HUES64 (cell line): Measurements from ENCODE around the gene KRT33B.
"Not testable (repeated sequence)": the region's sequence is repeated elsewhere in the genome, so short reads cannot be mapped to it uniquely, and the experiment has no call there.

Experiments
- H3K27ac ChIP-seq: 2 replicates; pipeline ENCODE4 v1.7.0; 2013; ENCODE audit warnings: low read depth, low read length, inconsistent platforms
- H3K27me3 ChIP-seq: 2 replicates; pipeline ENCODE4 v1.6.1; 2013; ENCODE audit warnings: mild to moderate bottlenecking, low read length; ENCODE audit not compliant: insufficient read depth
- H3K36me3 ChIP-seq: 2 replicates; pipeline ENCODE4 v1.6.1; 2013; ENCODE audit warnings: mild to moderate bottlenecking, low read length; ENCODE audit not compliant: insufficient read depth
- H3K4me1 ChIP-seq: 2 replicates; pipeline ENCODE4 v1.6.1; 2013; ENCODE audit warnings: mild to moderate bottlenecking, low read length, moderate library complexity; ENCODE audit not compliant: insufficient read depth
- H3K4me3 ChIP-seq: 2 replicates; pipeline ENCODE4 v1.5.1; 2013; ENCODE audit warnings: mild to moderate bottlenecking, low read length, moderate library complexity
- H3K9ac ChIP-seq: 2 replicates; pipeline ENCODE4 v1.6.1; 2013; ENCODE audit warnings: mild to moderate bottlenecking, low read depth, low read length
- H3K9me3 ChIP-seq: 2 replicates; pipeline ENCODE4 v1.6.1; 2013; ENCODE audit warnings: low read depth, low read length; ENCODE audit not compliant: insufficient read depth
- whole genome bisulfite sequencing: fragments of 150-250, 120-280 bp; methylation state at CpG from one replicate; pipeline ENCODE4 v1.1.7; 2013; ENCODE audit warnings: missing lambda C conversion rate; 5-methylcytosine and 5-hydroxymethylcytosine counted together

Gene KRT33B

DNA sequence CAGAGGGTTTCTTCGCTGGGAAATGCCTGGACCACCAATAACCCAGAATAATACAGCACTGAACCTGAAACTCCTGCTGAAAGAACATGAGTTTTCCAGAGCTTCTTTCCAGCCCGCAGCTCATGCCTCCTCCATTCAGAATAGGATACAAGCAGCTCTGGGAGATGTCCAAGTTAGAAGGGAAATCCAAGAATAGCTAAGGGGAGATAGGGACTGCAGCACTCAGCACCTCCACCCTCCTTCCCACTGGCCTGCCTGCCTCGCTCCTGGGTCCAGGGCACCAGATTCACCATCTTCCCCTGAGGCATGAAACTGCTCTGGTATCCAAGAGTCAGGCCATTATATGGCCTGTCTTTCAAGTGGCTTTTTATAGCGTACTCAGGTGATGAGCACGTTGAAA is 23.7 kb upstream of the KRT33B start:
- Histone ChIP-seq H3K27me3 (no peaks in the 10 kb centered on the region), H3K4me1 (no peaks in the 10 kb centered on the region), H3K9ac (no peak overlapping the region), H3K4me3 (no peak overlapping the region), H3K27ac (no peak overlapping the region), H3K9me3 (no peaks in the 10 kb centered on the region), H3K36me3 (no peaks in the 10 kb centered on the region)
- 94% methylated on average over 5 of the region's 5 CpGs for WGBS

DNA sequence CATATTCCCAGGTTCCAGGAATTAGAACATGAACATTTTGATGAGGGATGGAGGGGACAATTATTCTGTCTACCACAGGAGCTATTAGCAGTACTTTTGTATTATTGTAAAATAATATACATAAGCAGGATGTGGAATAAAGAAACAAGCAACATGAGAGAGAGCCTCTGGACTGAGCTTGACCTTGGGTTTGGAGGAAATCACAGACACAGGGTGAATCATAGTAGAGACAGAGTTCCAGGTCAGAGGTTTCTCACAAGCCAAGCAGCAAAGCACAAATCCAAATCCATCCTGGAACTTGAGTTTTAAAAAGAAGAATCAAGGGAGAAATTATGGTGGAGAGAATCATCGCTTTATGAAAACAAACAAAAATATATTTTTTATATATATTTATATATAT is 22.7 kb upstream of the KRT33B start:
- no peak overlapping the region for H3K4me3 ChIP-seq
- no peaks in the 10 kb centered on the region for H3K36me3 ChIP-seq
- no peak overlapping the region for H3K27ac ChIP-seq
- no peaks in the 10 kb centered on the region for H3K4me1 ChIP-seq
- H3K9me3 ChIP-seq: no peaks in the 10 kb centered on the region
- no peak overlapping the region for H3K9ac ChIP-seq
- WGBS: no CpG with 5 or more reads among the region's 1 CpG
- no peaks in the 10 kb centered on the region for H3K27me3 ChIP-seq

DNA sequence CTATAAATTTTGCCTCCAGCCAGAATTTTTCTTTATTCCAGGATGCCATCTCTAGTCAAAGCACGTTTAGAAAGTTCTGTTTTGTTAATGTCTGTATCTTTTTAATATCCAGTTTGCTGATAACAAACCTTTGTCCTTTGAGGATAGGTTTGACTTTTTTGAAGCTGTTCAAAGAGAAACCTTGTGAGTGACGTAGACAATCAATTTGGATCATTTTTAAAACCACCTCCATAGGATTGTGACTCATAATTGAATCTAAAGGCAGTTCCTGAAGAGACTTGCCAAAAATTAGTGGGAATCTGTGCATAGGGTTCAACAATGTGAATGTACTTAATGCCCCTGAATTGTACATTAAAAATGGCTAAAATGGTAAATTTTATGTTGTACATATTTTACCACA is 21.9 kb upstream of the KRT33B start:
- Histone ChIP-seq H3K4me1 (no peaks in the 10 kb centered on the region), H3K4me3 (no peak overlapping the region), H3K27ac (no peak overlapping the region), H3K36me3 (no peaks in the 10 kb centered on the region), H3K9me3 (0 out of 2 replicates have a peak, but pooled peaks cover under 1% of the 10 kb centered on the region), H3K27me3 (no peaks in the 10 kb centered on the region), H3K9ac (no peak overlapping the region)
- 100% methylated on average over 2 of the region's 2 CpGs for WGBS

DNA sequence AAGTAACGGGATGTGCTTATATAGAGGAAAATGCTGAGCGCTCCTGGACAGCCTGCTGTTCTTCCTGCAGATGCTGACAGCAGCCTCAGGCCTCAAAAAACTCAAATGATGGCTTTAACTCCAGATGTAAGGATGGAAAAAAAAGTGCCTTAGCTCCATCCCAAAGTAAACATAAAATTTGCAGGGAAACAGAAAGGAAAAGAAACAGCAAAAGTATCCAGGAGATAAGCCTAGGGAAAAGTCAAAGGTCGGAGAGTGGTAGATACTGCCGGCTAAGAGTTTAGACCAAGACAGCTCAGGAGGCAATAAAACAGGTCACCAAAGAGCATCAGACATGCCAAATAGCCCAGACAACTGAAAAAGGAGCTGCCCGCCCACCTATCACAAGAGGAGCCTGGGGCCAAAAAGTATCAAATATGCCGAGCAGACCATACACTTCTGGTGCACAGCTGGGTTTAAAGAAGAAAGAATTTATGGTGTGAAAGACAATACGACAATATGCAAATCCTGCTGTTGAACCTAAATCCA is 20.9 kb upstream of the KRT33B start:
- 89% methylated on average over 7 of the region's 7 CpGs for WGBS

DNA sequence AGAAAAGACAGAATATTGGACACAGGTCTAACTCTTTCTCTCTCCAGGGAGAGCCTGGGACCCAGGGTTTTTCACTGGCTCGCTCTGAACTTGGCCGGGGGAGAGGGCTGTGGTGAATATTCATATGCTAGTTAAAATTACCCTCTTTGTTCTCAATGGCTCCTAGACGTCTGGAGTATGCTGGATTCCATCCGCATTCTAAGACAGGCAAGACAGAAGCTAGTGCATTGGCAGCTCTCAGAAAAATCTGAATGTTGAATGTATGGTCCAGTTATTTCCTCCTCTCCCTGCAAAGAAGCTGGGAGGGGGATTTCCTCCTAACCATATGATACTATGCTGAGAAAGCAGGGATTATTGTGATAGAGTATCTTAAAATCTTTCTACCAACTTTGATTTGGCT is 18.1 kb upstream of the KRT33B start:
- Histone ChIP-seq H3K4me1 (no peaks in the 10 kb centered on the region), H3K4me3 (no peak overlapping the region), H3K9ac (no peak overlapping the region), H3K36me3 (no peaks in the 10 kb centered on the region), H3K27me3 (no peaks in the 10 kb centered on the region), H3K27ac (no peak overlapping the region), H3K9me3 (0 out of 2 replicates have a peak, but pooled peaks cover 7% of the 10 kb centered on the region)
- 60% methylated on average over 2 of the region's 4 CpGs for WGBS

More for the DNA sequence above, 20.9 kb upstream of the KRT33B start:
- Histone ChIP-seq H3K4me1 (no peaks in the 10 kb centered on the region), H3K27me3 (no peaks in the 10 kb centered on the region), H3K36me3 (no peaks in the 10 kb centered on the region), H3K27ac (no peak overlapping the region), H3K9me3 (0 out of 2 replicates have a peak, but pooled peaks cover 7% of the 10 kb centered on the region), H3K9ac (no peak overlapping the region), H3K4me3 (no peak overlapping the region)

DNA sequence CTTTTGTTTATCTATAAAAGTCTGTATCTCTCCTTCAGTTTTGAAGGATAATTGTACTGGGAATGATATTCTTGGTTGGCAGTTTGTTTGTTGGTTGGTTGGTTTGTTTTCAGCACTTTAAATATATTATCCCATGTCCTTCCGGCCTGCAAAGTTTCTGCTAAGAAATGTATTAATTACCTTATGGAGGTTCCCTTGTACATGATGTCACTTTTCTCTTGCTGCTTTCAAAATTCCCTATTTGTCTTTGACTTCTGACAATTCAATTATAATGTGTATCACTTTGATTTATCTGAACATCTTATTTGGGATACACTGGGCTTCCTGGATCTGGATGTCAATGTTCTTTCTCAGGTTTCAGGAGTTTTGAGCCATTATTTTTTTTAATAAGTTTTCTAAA is 16.6 kb upstream of the KRT33B start:
- H3K36me3 ChIP-seq: no peaks in the 10 kb centered on the region
- 0 out of 2 replicates have a peak, but pooled peaks cover 7% of the 10 kb centered on the region for H3K9me3 ChIP-seq
- no peak overlapping the region for H3K27ac ChIP-seq
- no CpG with 5 or more reads among the region's 1 CpG for WGBS
- H3K27me3 ChIP-seq: no peaks in the 10 kb centered on the region
- H3K4me1 ChIP-seq: no peaks in the 10 kb centered on the region
- no peak overlapping the region for H3K4me3 ChIP-seq
- H3K9ac ChIP-seq: no peak overlapping the region

DNA sequence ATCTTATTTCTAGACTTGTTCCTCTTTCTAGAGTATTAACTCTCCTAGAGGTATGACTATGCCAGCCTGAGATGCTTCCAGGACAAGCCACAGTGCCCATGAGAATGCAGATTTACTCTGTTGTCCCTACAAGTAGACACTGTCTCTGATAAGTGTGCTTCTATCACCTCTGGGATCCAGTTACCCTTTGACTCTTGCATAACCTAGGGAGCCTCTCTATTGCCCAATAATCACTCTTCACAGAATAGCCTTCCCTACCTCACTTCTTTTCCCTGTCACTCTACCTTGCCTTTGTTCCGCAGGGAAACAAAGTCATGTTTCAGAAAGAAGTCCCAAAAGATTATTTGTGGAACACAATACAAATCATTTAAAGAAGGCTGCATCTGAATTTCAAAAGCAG is 14.1 kb upstream of the KRT33B start:
- Histone ChIP-seq H3K36me3 (no peaks in the 10 kb centered on the region), H3K4me3 (no peak overlapping the region), H3K4me1 (no peaks in the 10 kb centered on the region), H3K27me3 (no peaks in the 10 kb centered on the region), H3K27ac (no peak overlapping the region), H3K9me3 (0 out of 2 replicates have a peak, but pooled peaks cover 7% of the 10 kb centered on the region), H3K9ac (no peak overlapping the region)
- WGBS: 100% methylated on average over 1 of the region's 1 CpG

DNA sequence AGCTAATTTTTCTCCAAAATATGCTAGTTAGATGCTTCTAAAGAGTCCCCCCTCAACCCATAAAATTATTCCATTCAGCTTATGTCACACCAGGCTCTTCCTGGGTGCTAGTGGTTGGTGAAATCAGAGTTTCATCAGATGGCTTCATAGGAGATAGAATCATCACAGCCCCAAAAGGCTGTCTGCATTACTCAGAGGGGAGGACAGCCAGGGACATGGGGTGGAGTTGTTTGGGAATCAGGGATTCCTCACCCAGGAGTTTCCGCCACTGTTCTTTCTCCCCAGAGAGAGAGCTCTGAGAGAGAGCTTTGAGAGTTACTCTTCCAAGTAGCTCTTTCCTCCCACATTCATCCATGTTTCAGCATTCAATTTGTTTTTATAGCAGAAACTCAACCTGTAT is 12.8 kb upstream of the KRT33B start:
- no peaks in the 10 kb centered on the region for H3K27me3 ChIP-seq
- no peaks in the 10 kb centered on the region for H3K36me3 ChIP-seq
- H3K9ac ChIP-seq: no peak overlapping the region
- no peak overlapping the region for H3K4me3 ChIP-seq
- no peaks in the 10 kb centered on the region for H3K4me1 ChIP-seq
- H3K9me3 ChIP-seq: 0 out of 2 replicates have a peak, but pooled peaks cover 7% of the 10 kb centered on the region
- WGBS: 90% methylated on average over 1 of the region's 1 CpG
- no peak overlapping the region for H3K27ac ChIP-seq

DNA sequence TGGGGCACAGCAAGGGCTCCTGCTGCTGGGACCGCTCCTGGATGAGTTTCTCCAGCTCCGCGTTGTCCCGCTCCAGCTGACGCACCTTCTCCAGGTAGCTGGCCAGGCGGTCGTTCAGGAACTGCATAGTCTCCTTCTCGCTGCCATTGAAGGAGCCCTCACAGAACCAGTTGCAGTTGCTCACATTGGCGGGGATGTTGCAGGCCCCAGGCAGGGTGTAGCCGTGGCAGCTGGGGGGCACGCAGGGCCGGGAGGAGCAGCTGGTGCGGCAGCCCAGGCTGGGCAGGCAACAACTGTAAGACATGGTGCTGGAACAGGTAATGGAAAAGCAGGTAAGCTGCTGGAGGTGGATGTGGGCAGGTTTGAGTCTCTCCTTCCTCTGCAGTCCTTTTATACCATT is 12.3 kb upstream of the KRT33B start, which contains the start of gene KRT34:
TSS of gene KRT34 (minus strand) at position 364 of the 400 bp plus-strand sequence. CDS start at position 304, 60 bp downstream.
- H3K9me3 ChIP-seq, H3K9ac ChIP-seq, H3K27me3 ChIP-seq, H3K27ac ChIP-seq, H3K4me3 ChIP-seq, H3K36me3 ChIP-seq, H3K4me1 ChIP-seq: not testable (repeated sequence)
- 97% methylated on average over 13 of the region's 13 CpGs for WGBS

DNA sequence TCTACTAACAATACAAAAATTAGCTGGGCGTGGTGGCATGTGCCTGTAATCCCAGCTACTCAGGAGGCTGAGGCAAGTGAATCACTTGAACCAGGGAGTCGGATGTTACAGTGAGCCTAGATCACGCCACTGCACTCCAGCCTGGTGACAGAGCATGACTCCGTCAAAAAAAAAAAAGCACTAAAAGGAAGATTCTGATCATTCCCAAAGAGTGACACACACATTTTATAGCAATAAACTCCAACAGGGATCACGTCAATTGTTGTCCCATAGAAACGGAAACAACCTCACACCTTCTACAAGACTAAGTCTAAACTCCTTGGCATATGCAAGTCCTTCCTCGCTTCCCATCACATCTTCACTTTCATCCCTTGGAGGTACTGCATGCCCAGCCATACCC is 10.5 kb upstream of the KRT33B start:
- not testable (repeated sequence) for H3K4me1 ChIP-seq, H3K36me3 ChIP-seq, H3K27ac ChIP-seq, H3K4me3 ChIP-seq, H3K9me3 ChIP-seq, H3K27me3 ChIP-seq, H3K9ac ChIP-seq
- 93% methylated on average over 7 of the region's 7 CpGs for WGBS

DNA sequence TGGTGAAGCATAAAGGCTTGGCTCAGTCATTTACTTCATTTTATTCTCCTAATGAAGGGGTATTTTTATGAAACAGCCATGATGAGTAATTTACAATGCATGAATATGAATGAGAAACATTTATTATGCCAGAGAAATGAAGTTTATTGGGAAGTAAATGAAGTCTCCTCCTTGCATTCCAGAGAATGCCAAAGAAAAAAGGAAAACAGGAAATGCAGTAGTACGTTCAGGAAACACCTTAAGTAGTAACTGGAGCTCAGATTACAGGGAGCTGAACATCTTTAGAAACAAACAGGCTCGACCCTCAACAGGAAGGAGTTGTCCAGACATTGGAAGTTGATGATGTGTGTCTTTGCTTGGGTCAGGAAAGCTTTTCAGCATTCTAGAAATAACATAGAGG is 7.9 kb upstream of the KRT33B start:
- no peaks in the 10 kb centered on the region for H3K27me3 ChIP-seq
- no peaks in the 10 kb centered on the region for H3K9me3 ChIP-seq
- no peak overlapping the region for H3K4me3 ChIP-seq
- H3K4me1 ChIP-seq: no peaks in the 10 kb centered on the region
- H3K36me3 ChIP-seq: no peaks in the 10 kb centered on the region
- WGBS: 74% methylated on average over 2 of the region's 2 CpGs
- H3K9ac ChIP-seq: no peak overlapping the region
- H3K27ac ChIP-seq: no peak overlapping the region

DNA sequence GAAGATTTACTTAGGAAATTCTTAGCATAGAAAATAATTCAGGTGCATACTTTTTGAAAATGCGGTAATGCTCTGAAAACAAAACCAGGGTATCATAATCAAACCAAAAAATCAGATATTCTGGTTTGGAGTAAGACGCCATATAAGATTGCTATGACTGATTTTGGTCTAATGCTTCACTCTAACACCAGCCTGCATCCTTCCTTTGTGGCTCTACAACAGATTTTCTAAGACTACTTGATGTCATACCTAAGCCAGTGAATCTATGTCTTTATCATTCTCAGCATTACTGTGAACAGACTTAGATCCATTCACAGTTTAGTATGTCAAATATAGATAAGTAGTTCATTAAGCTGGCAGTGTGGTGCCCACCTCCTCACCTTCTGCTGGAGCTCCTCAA is 590 bp downstream of the KRT33B start:
- WGBS: 83% methylated on average over 2 of the region's 2 CpGs
- no peak overlapping the region for H3K9ac ChIP-seq

More for the DNA sequence above, 590 bp downstream of the KRT33B start:
- Histone ChIP-seq H3K27ac (no peak overlapping the region), H3K36me3 (no peaks in the 10 kb centered on the region), H3K4me3 (no peak overlapping the region), H3K27me3 (no peaks in the 10 kb centered on the region), H3K9me3 (no peaks in the 10 kb centered on the region), H3K4me1 (no peaks in the 10 kb centered on the region)
